HepG2 (cell line): ENCODE data around the gene TAS2R60. TPM values are rescaled to one million over a fixed set of nuclear protein-coding genes. Genes with fewer than 3 reads are reported as not detected.

ENCODE experiments used
- ATAC-seq: fragments of 200-7000 bp; cut with Tn5 transposase; 3 replicates; pipeline ENCODE4 v1.9.1; 2020; ENCODE audit warnings: mild to moderate bottlenecking, moderate library complexity
- BruUV-seq: library from RNA; stranded (reverse); fragments of 400-500 nt; replicated peaks from 2 replicates; lab custom pipeline; 2021; lab: Mats Ljungman, UMichigan
- CTCF ChIA-PET: fragments of 300-600 bp; formaldehyde crosslinking; extraction: SDS; loops from one replicate; lab custom pipeline; 2021; ENCODE audit warnings: low total read pairs, inconsistent platforms, low intra/inter-chr PET ratio; lab: Yijun Ruan, JAX
- POLR2A ChIA-PET: fragments of 350-600 bp; sonication (Branson Sonifier 250); formaldehyde crosslinking; loops from one replicate; lab custom pipeline; 2020; ENCODE audit warnings: antibody characterized with exemption, inconsistent platforms; lab: Yijun Ruan, JAX
- DNase-seq: peaks from one replicate; pipeline ENCODE4 v3.0.0-alpha.2; 2015; ENCODE audit warnings: low spot score
- FAIRE-seq: peaks from 3 replicates; lab custom pipeline; 2011; peaks lifted over from hg19 to GRCh38; lab: Jason Lieb, UNC
- H2AFZ ChIP-seq: one replicate; pipeline ENCODE4 v1.6.1; 2011; ENCODE audit warnings: low read length, inconsistent platforms
- H3K27ac ChIP-seq: fragments of 300-600 bp; 3 replicates; pipeline ENCODE4 v1.8.0; 2011; ENCODE audit warnings: mixed run types, mild to moderate bottlenecking, mixed read lengths, low read length, inconsistent platforms; ENCODE audit not compliant: insufficient read depth; ENCODE audit errors: extremely low read length
- H3K27me3 ChIP-seq, 2 experiments: fragments of 200-600 bp in 1 of 2; 2 replicates in 1 of 2; 3 replicates in 1 of 2; pipeline versions ENCODE4 v1.6.0 to v1.8.0; 2011; ENCODE audit warnings: low read length in 2 of 2, mild to moderate bottlenecking in 2 of 2, moderate library complexity in 2 of 2, inconsistent platforms in 1 of 2; ENCODE audit not compliant: insufficient read depth in 2 of 2, control insufficient read depth in 1 of 2
- H3K36me3 ChIP-seq, 2 experiments: fragments of 200-600 bp in 1 of 2; replicated peaks in 1 of 2; 2 replicates in 1 of 2; 3 replicates in 1 of 2; pipeline versions ENCODE4 v1.5.1 to v1.8.0; 2011; ENCODE audit warnings: low read length in 2 of 2, inconsistent platforms in 1 of 2; ENCODE audit not compliant: insufficient read depth in 2 of 2, control insufficient read depth in 1 of 2
- H3K4me1 ChIP-seq: 2 replicates; pipeline ENCODE4 v1.5.1; 2012; ENCODE audit warnings: low read length, inconsistent platforms; ENCODE audit not compliant: insufficient read depth
- H3K4me2 ChIP-seq: 2 replicates; pipeline ENCODE4 v1.6.0; 2011; ENCODE audit warnings: low read depth, low read length, inconsistent platforms
- H3K4me3 ChIP-seq, 3 experiments: fragments of 200-600 bp in 1 of 3; sonication (generic), shearing (Covaris generic) in 1 of 3; replicated peaks in 1 of 3; 2 replicates each; pipeline ENCODE4 v1.5.1; 2011 to 2016; ENCODE audit warnings: low read length in 3 of 3, inconsistent platforms in 2 of 3, low read depth in 2 of 3, mild to moderate bottlenecking in 2 of 3, control low read depth in 1 of 3, mixed read lengths in 1 of 3; ENCODE audit not compliant: insufficient read depth in 1 of 3
- H3K79me2 ChIP-seq: one replicate; pipeline ENCODE4 v1.6.1; 2011; ENCODE audit warnings: low read length, inconsistent platforms; ENCODE audit not compliant: insufficient read depth
- H3K9ac ChIP-seq: 2 replicates; pipeline ENCODE4 v1.6.0; 2011; ENCODE audit warnings: mild to moderate bottlenecking, low read depth, low read length, inconsistent platforms; ENCODE audit not compliant: insufficient read depth
- H3K9me3 ChIP-seq: 2 replicates; pipeline ENCODE4 v1.5.1; 2012; ENCODE audit warnings: mild to moderate bottlenecking, low read length
- H4K20me1 ChIP-seq: 2 replicates; pipeline ENCODE4 v1.6.0; 2011; ENCODE audit warnings: inconsistent platforms, mild to moderate bottlenecking, low read length, moderate library complexity; ENCODE audit not compliant: insufficient read depth
- CC2D1A ChIP-seq: sonication (generic); formaldehyde crosslinking; IDR thresholded peaks from 2 replicates; pipeline ENCODE4 v1.8.1; 2023; ENCODE audit warnings: mild to moderate bottlenecking, missing genetic modification reagents
- JUND ChIP-seq: sonication (generic); formaldehyde crosslinking; IDR thresholded peaks from 2 replicates; pipeline ENCODE4 v1.8.0; 2022; ENCODE audit warnings: mild to moderate bottlenecking, missing genetic modification reagents
- NONO ChIP-seq, 2 experiments: fragments of 450-650 bp in 1 of 2; sonication (generic) in 1 of 2; formaldehyde crosslinking in 1 of 2; IDR thresholded peaks in 1 of 2; conservative IDR thresholded peaks in 1 of 2; 2 replicates each; pipeline versions ENCODE4 v1.6.1 to v1.8.0; 2017 to 2022; ENCODE audit warnings: mild to moderate bottlenecking in 1 of 2, missing genetic modification reagents in 1 of 2, moderate library complexity in 1 of 2
- PCBP2 ChIP-seq: fragments of 200-400 bp; formaldehyde crosslinking; optimal IDR thresholded peaks from 2 replicates; pipeline ENCODE3; 2018; ENCODE audit warnings: low read length, low read depth; ENCODE audit not compliant: poor library complexity, severe bottlenecking
- RELA ChIP-seq: sonication (generic); formaldehyde crosslinking; IDR thresholded peaks from 2 replicates; pipeline ENCODE4 v1.4.0; 2020; ENCODE audit warnings: missing genetic modification reagents
- SIN3B ChIP-seq: fragments of 150-350 bp; IDR thresholded peaks from 2 replicates; pipeline ENCODE4 v1.6.1; 2014; ENCODE audit warnings: low read length
- ZKSCAN5 ChIP-seq: sonication (generic); formaldehyde crosslinking; IDR thresholded peaks from 2 replicates; pipeline ENCODE4 v1.5.1; 2020; ENCODE audit warnings: mild to moderate bottlenecking, missing genetic modification reagents
- ZNF136 ChIP-seq: sonication (generic); formaldehyde crosslinking; IDR thresholded peaks from 2 replicates; pipeline ENCODE4 v1.8.1; 2022; ENCODE audit warnings: low read depth, mild to moderate bottlenecking, moderate library complexity, missing genetic modification reagents
- ZNF431 ChIP-seq: sonication (generic); formaldehyde crosslinking; IDR thresholded peaks from 2 replicates; pipeline ENCODE4 v1.9.0; 2022; ENCODE audit warnings: missing genetic modification reagents, low read depth, mild to moderate bottlenecking, borderline replicate concordance
- ZNF790 ChIP-seq: sonication (generic); formaldehyde crosslinking; IDR thresholded peaks from 2 replicates; pipeline ENCODE4 v1.8.0; 2022; ENCODE audit warnings: missing genetic modification reagents, mild to moderate bottlenecking, borderline replicate concordance
- WGBS: methylation state at CpG from one replicate; pipeline ENCODE4 v1.1.6; 2017; ENCODE audit warnings: low lambda C conversion rate; 5-methylcytosine and 5-hydroxymethylcytosine counted together
- in situ Hi-C: cut with HindIII; loops from 2 replicates; pipeline ENCODE4 v1.10.0; 2017; ENCODE audit warnings: low pct_unique_long_range_greater_than_20kb; ENCODE audit not compliant: extremely low pct_ligation_motif_present
- intact Hi-C: fragments of 100-400 bp; cut with micrococcal nuclease; formaldehyde crosslinking; loops from one replicate; pipeline ENCODE4 v1.10.0; 2022; ENCODE audit not compliant: unreplicated experiment
- polyA plus RNA-seq, 8 experiments: library from polyadenylated mRNA; depleted of rRNA in 3 of 8; stranded (reverse) in 7 of 8; unstranded in 1 of 8; fragments of >200 nt; fragmentation: Illumina TruSeq in 4 of 8; extraction: Trizol in 4 of 8; gene quantifications; 2 replicates each; pipeline versions ENCODE4 v1.2.1 to v1.2.3, GENCODE V29; 2011 to 2016; ENCODE audit warnings: low read depth in 4 of 8, missing spikeins in 1 of 8, mixed read lengths in 1 of 8; ENCODE audit not compliant: insufficient read depth in 1 of 8
- total RNA-seq, 5 experiments: library from RNA; depleted of rRNA; stranded (reverse); fragments of >200 nt; fragmentation: Illumina TruSeq; extraction: Trizol; gene quantifications; 2 replicates each; pipeline ENCODE4 v1.2.3, GENCODE V29; 2016; ENCODE audit warnings: low read depth in 1 of 5
- TF ChIP-seq, protein P1 (sequence below): sonication (generic); formaldehyde crosslinking; IDR thresholded peaks from 2 replicates; pipeline ENCODE4 v1.4.0; 2020; ENCODE audit warnings: mild to moderate bottlenecking, missing genetic modification reagents
- TF ChIP-seq, protein P2 (sequence below): sonication (generic); formaldehyde crosslinking; IDR thresholded peaks from 2 replicates; pipeline ENCODE4 v1.4.0; 2020; ENCODE audit warnings: missing genetic modification reagents; ENCODE audit errors: not compliant biosample characterization

Gene TAS2R60
- total and polyA plus RNA-seq, 2 of the 13 experiments (the other 11 are each of a cell fraction or from before 2014, with no cell fraction given): not detected

DNA sequence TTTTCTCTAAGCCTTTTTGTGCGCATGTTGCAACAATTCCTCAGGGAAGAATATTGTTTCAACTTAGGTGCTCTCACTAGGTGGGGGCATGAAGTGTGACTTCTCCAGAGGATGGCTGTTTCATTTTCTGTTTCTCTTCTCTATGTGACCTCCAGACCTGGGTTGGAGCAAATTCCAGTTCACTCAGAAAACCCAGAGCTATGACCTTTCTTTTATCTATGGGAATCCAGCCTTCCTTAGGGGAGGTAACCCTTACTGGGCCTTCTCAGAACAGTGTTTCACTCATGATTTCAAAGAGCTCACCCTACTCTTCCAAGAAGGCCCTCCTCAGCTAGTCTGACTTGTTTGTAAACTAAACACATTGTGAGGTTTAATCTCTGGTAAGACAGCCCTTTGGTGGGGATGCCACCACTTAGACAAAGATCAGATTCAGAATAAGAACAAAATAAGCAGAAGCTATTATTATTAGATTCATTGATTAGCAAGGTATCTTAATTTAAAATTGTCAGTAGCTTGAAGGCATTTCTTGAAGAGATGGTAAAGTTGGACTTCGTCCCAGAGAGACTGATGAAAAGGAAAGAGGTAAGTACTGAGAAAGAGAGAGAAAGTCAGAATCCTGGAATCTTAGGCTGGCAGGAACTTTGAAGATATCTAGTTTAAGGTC lies 16.6 kb upstream of the TAS2R60 start:
- CTCF ChIA-PET: no interaction called here
- intact Hi-C loops: no loop called here
- Histone ChIP-seq H2AFZ (no peak overlapping the region), H3K4me3 (no peak overlapping the region), H3K79me2 (no peaks in the 10 kb centered on the region), H3K4me2 (no peak overlapping the region), H3K4me1 (no peaks in the 10 kb centered on the region), H3K27ac (no peak overlapping the region), H3K36me3 (no peaks in the 10 kb centered on the region), H4K20me1 (no peaks in the 10 kb centered on the region), H3K9me3 (no peaks in the 10 kb centered on the region), H3K27me3 (no peaks in the 10 kb centered on the region)
- no TSS peak for BruUV-seq
- FAIRE-seq (no peak), DNase-seq (no peak), ATAC-seq (no peak)
- POLR2A ChIA-PET: no interaction called here
- in situ Hi-C loops: no loop called here
- WGBS: 57% methylated on average over 2 of the region's 2 CpGs
- TF ChIP-seq PCBP2: no peak
- no peak for TF ChIP-seq ZNF136 (CRISPR knock-in tag)
- no peak for TF ChIP-seq ZNF790 (CRISPR knock-in tag)
- TF ChIP-seq CC2D1A: no peak
- TF ChIP-seq, protein P1, sequence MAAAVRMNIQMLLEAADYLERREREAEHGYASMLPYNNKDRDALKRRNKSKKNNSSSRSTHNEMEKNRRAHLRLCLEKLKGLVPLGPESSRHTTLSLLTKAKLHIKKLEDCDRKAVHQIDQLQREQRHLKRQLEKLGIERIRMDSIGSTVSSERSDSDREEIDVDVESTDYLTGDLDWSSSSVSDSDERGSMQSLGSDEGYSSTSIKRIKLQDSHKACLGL (CRISPR knock-in tag): no peak
- no peak for TF ChIP-seq RELA (CRISPR knock-in tag)
- no peak for TF ChIP-seq SIN3B
- no peak for TF ChIP-seq ZKSCAN5
- no peak for TF ChIP-seq ZNF431 (CRISPR knock-in tag)
- TF ChIP-seq NONO (IDR thresholded peaks at IDR 0.05): no peak
- no peak for TF ChIP-seq NONO (CRISPR knock-in tag; conservative IDR thresholded peaks at IDR 0.05)
- TF ChIP-seq JUND (CRISPR knock-in tag): no peak
- TF ChIP-seq, protein P2, sequence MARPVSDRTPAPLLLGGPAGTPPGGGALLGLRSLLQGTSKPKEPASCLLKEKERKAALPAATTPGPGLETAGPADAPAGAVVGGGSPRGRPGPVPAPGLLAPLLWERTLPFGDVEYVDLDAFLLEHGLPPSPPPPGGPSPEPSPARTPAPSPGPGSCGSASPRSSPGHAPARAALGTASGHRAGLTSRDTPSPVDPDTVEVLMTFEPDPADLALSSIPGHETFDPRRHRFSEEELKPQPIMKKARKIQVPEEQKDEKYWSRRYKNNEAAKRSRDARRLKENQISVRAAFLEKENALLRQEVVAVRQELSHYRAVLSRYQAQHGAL (CRISPR knock-in tag): no peak
- TF ChIP-seq, all 625 proteins: peak for 0
- no peak overlapping the region for H3K9ac ChIP-seq
